Tibial nerve (tissue), 4 donors: Measurements from ENCODE around the gene SYCP2. TPM values are rescaled to one million over a fixed set of nuclear protein-coding genes. Genes with fewer than 3 reads are reported as not detected.

ENCODE experiments used
- DNase-seq, 2 donors: peaks; one replicate each; pipeline ENCODE4 v3.0.0-alpha.2; 2019; ENCODE audit warnings: low spot score in 2 of 2
- H3K27ac ChIP-seq, 4 donors: fragments of 200-600 bp; sonication (generic) in 3 of 4; one replicate each; pipeline ENCODE4 v1.5.1; 2017 to 2019; ENCODE audit warnings: mild to moderate bottlenecking in 1 of 4
- H3K27me3 ChIP-seq, 2 donors: fragments of 200-600 bp; sonication (generic) in 1 of 2; one replicate each; pipeline versions ENCODE4 v1.5.1 to v1.6.0; 2017 to 2019
- H3K36me3 ChIP-seq, 3 donors: fragments of 200-600 bp; sonication (generic); one replicate each; pipeline ENCODE4 v1.5.1; 2018 to 2019
- H3K4me1 ChIP-seq, 4 donors: fragments of 200-600 bp; sonication (generic) in 3 of 4; one replicate each; pipeline ENCODE4 v1.5.1; 2017 to 2019
- H3K4me3 ChIP-seq, 4 donors: fragments of 200-600 bp; sonication (generic) in 3 of 4; one replicate each; pipeline ENCODE4 v1.5.1; 2017 to 2019; ENCODE audit warnings: mild to moderate bottlenecking in 1 of 4, moderate library complexity in 1 of 4
- H3K9me3 ChIP-seq, 4 donors: fragments of 200-600 bp; sonication (generic) in 3 of 4; one replicate each; pipeline ENCODE4 v1.5.1; 2017 to 2019
- CTCF ChIP-seq, 5 experiments: fragments of 200-600 bp in 3 of 5; fragments of 450-650 bp in 2 of 5; sonication (generic) in 3 of 5; IDR thresholded peaks; one replicate each; pipeline ENCODE4 v1.5.1; 2016 to 2019; ENCODE audit warnings: antibody characterized with exemption in 5 of 5, mild to moderate bottlenecking in 3 of 5, moderate library complexity in 2 of 5
- EP300 ChIP-seq, 2 donors: sonication (generic); formaldehyde crosslinking; IDR thresholded peaks; one replicate each; pipeline ENCODE4 v1.6.1; 2017; ENCODE audit warnings: antibody characterized with exemption in 2 of 2, mild to moderate bottlenecking in 1 of 2
- POLR2A ChIP-seq, 2 donors: fragments of 450-650 bp; IDR thresholded peaks; one replicate each; pipeline ENCODE4 v1.6.1; 2017; ENCODE audit warnings: antibody characterized with exemption in 2 of 2, mild to moderate bottlenecking in 2 of 2, moderate library complexity in 2 of 2
- WGBS, 2 donors: methylation state at CpG; one replicate each; pipeline ENCODE4 v1.1.5; 2018; 5-methylcytosine and 5-hydroxymethylcytosine counted together
- total RNA-seq, 4 donors: library from RNA; depleted of rRNA; stranded (reverse); fragments of >200 nt; gene quantifications; one replicate each; pipeline ENCODE4 v1.1.0, GENCODE V29; 2016

Gene SYCP2
- total RNA-seq, 4 donors from 2014 or later: 3.1 to 4.2 (median 3.6) TPM

- WGBS, 2 donors: 76 to 91% methylated on average over 1 of the region's 1 CpG
- no peak for TF ChIP-seq EP300 (IDR thresholded peaks at IDR 0.05)
- no peak for TF ChIP-seq CTCF (IDR thresholded peaks at IDR 0.05)
- no peak for TF ChIP-seq POLR2A (IDR thresholded peaks at IDR 0.05)
- Histone ChIP-seq H3K9me3 (no peaks in the 10 kb centered on the region), H3K36me3 (no peaks in the 10 kb centered on the region), H3K4me1 (peaks cover 0 to 3% (median under 1%) of the 10 kb centered on the region in 4 donors), H3K4me3 (no peak overlapping the region), H3K27me3 (no peaks in the 10 kb centered on the region), H3K27ac (no peak overlapping the region)
- DNase-seq: no peak
These were observed 38.0 kb upstream of the SYCP2 start for GRCh38 chr20:59971428-59971827.

- Histone ChIP-seq H3K4me3 (no peak overlapping the region), H3K4me1 (no peaks in the 10 kb centered on the region), H3K9me3 (no peaks in the 10 kb centered on the region), H3K27ac (peak overlapping the region in 2 of 4 donors; percentile 30 to 48), H3K27me3 (no peaks in the 10 kb centered on the region), H3K36me3 (no peaks in the 10 kb centered on the region)
- WGBS, 2 donors: 54 to 64% methylated on average over 3 of the region's 3 CpGs
- no peak for TF ChIP-seq CTCF (IDR thresholded peaks at IDR 0.05)
- peak in 1 of 2 donors; percentile 62 for TF ChIP-seq EP300 (IDR thresholded peaks at IDR 0.05)
- DNase-seq: no peak
These were observed 33.0 kb upstream of the SYCP2 start for GRCh38 chr20:59966428-59966827.

GRCh38 chr20:59962155-59962554 lies 28.7 kb upstream of the SYCP2 start:
- Histone ChIP-seq H3K4me1 (no peaks in the 10 kb centered on the region), H3K4me3 (no peak overlapping the region), H3K9me3 (no peaks in the 10 kb centered on the region), H3K27me3 (no peaks in the 10 kb centered on the region), H3K27ac (no peak overlapping the region), H3K36me3 (peaks cover 0 to 20% (median 0%) of the 10 kb centered on the region in 3 donors)
- TF ChIP-seq EP300 (IDR thresholded peaks at IDR 0.05) (no peak), POLR2A (IDR thresholded peaks at IDR 0.05) (no peak), CTCF (IDR thresholded peaks at IDR 0.05) (no peak)
- WGBS, 2 donors: 77 to 78% methylated on average over 6 of the region's 6 CpGs
- no peak for DNase-seq

DNA sequence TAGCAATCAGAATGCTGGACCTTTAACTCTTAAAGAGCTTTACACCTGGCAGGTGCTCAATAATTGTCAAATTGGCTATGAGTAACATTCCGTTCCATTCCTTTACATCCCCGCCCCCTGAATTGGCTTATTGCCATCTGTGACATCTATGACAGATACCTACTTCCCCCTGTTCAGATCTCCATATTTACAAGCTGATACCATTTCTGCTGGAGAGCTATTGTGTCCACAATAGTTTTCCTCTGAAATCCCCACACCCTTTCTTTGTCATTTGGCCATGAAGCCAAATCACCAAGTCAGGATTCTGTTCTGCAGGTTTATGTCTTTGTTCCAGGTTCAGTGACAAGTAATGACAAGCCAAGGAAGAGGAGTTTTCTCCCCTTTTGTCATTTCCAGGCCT lies 28.0 kb upstream of the SYCP2 start:
- no peak for DNase-seq
- H3K4me1 ChIP-seq: no peaks in the 10 kb centered on the region
- TF ChIP-seq CTCF (IDR thresholded peaks at IDR 0.05) (no peak), EP300 (IDR thresholded peaks at IDR 0.05) (no peak), POLR2A (IDR thresholded peaks at IDR 0.05) (no peak)
- H3K36me3 ChIP-seq: peaks cover 0 to 20% (median 0%) of the 10 kb centered on the region in 3 donors
- 82 to 94% methylated on average over 2 of the region's 2 CpGs for WGBS, 2 donors
- no peak overlapping the region for H3K27ac ChIP-seq
- no peaks in the 10 kb centered on the region for H3K27me3 ChIP-seq
- H3K4me3 ChIP-seq: no peak overlapping the region
- no peaks in the 10 kb centered on the region for H3K9me3 ChIP-seq

- Histone ChIP-seq H3K36me3 (peaks cover 0 to 20% (median 0%) of the 10 kb centered on the region in 3 donors), H3K27ac (no peak overlapping the region), H3K4me1 (peaks cover 0 to 9% (median 0%) of the 10 kb centered on the region in 4 donors), H3K27me3 (no peaks in the 10 kb centered on the region), H3K9me3 (no peaks in the 10 kb centered on the region), H3K4me3 (no peak overlapping the region)
- TF ChIP-seq CTCF (IDR thresholded peaks at IDR 0.05) (no peak), POLR2A (IDR thresholded peaks at IDR 0.05) (no peak)
- DNase-seq: no peak
- WGBS, 2 donors: 82 to 87% methylated on average over 4 of the region's 4 CpGs
These were observed 25.2 kb upstream of the SYCP2 start for GRCh38 chr20:59958626-59959025.
